ENCODE measurements around the gene AQP6. TPM values are rescaled to one million over a fixed set of nuclear protein-coding genes. Genes with fewer than 3 reads are reported as not detected.

Gene AQP6
- total and polyA plus RNA-seq, 2 donors (not counting 3 experiments of a cell fraction or from before 2014, with no cell fraction given), result 0.04 TPM; not detected in 1

- DNase-seq (ENCODE audit: low read depth, low spot score) (no peak), FAIRE-seq (no peak)
- Histone ChIP-seq H3K9me1 (replicated peaks; ENCODE audit: control insufficient read depth, extremely low read depth, insufficient read depth, low read length) (no peaks in the 10 kb centered on the region), H3K9me3 (replicated peaks; ENCODE audit: control insufficient read depth, insufficient read depth, low read length) (no peaks in the 10 kb centered on the region), H3K4me3 (replicated peaks in 1 of 3; ENCODE audit: insufficient read depth in 1 of 3, low read depth in 1 of 3, low read length in 3 of 3) (no peak overlapping the region), H3K9ac (replicated peaks; ENCODE audit: extremely low read depth, insufficient read depth, low read length) (no peak overlapping the region), H3K4me2 (ENCODE audit: insufficient read depth, low read length) (no peak overlapping the region), H4K20me1 (replicated peaks; ENCODE audit: control insufficient read depth, extremely low read depth, insufficient read depth, low read length) (no peaks in the 10 kb centered on the region), H3K79me2 (ENCODE audit: control insufficient read depth, insufficient read depth, low read length) (no peaks in the 10 kb centered on the region), H2AFZ (ENCODE audit: low read depth, low read length) (no peak overlapping the region), H3K27me3 (ENCODE audit: control insufficient read depth in 2 of 2, insufficient read depth in 2 of 2, low read length in 2 of 2) (peaks cover 16 to 18% of the 10 kb centered on the region in 2 experiments), H3K4me1 (ENCODE audit: control insufficient read depth, extremely low read depth, insufficient read depth, low read length) (peaks cover 4% of the 10 kb centered on the region), H3K27ac (ENCODE audit: insufficient read depth, low read depth, low read length) (no peak overlapping the region), H3K36me3 (ENCODE audit: control insufficient read depth in 2 of 2, extremely low read depth in 1 of 2, insufficient read depth in 2 of 2, low read length in 2 of 2) (no peaks in the 10 kb centered on the region)
- BruUV-seq (replicated peaks), result no TSS peak
- intact Hi-C loops (cut with micrococcal nuclease), result no loop called here
- dilution Hi-C loops (cut with MboI; ENCODE audit: extremely low pct_ligation_motif_present, low sequenced_read_pairs), result loop anchor here (25.0 kb wide), 1 partner anchor 91 kb away; the partner anchor contains the start of gene ASIC1
- TF ChIP-seq GATA2 (IDR thresholded peaks at IDR 0.05; ENCODE audit: insufficient read depth, insufficient read length, low read depth, low read length) (no peak), POLR2AphosphoS5 (IDR thresholded peaks at IDR 0.05; ENCODE audit: insufficient read depth, low read depth, low read length) (no peak), JUN (IDR thresholded peaks at IDR 0.05; ENCODE audit: borderline replicate concordance, insufficient read depth, insufficient read length, low read depth) (no peak), MAX (IDR thresholded peaks at IDR 0.05; ENCODE audit: insufficient read depth, insufficient read length) (no peak), POLR2A (IDR thresholded peaks at IDR 0.05; ENCODE audit: low read depth, low read length) (no peak), MYC (IDR thresholded peaks at IDR 0.05; ENCODE audit: low read depth, low read length) (no peak), EZH2 (IDR thresholded peaks at IDR 0.05; ENCODE audit: borderline replicate concordance, low read depth, low read length, severe bottlenecking) (no peak), CTCF (IDR thresholded peaks at IDR 0.05; ENCODE audit: extremely low read depth in 1 of 2, insufficient read depth in 1 of 2, low read depth in 1 of 2, low read length in 2 of 2) (no peak), FOS (IDR thresholded peaks at IDR 0.05; ENCODE audit: borderline replicate concordance, insufficient read depth, low read length) (no peak)
- POLR2A ChIA-PET, result interaction anchor here (0.6 kb wide), 1 partner anchor 23 kb away, joined by 3 read pairs; no protein-coding TSS in a partner anchor
- CTCF ChIA-PET, result interaction anchor here (1.7 to 11.4 kb wide), 5 partner anchors 13 to 105 kb away, joined by 4 to 317 read pairs (median 168); partner anchors contain the start of gene ASIC1
Measured at GRCh38 chr12:49971141-49971540, 1.6 kb upstream of the AQP6 start.

All from endothelial cell of umbilical vein (primary cell).